ENCODE data around the gene AQP5. TPM values are rescaled to one million over a fixed set of nuclear protein-coding genes. Genes with fewer than 3 reads are reported as not detected.

Gene AQP5
- total RNA-seq (ENCODE audit: insufficient read depth, low replicate concordance), result 7.2 TPM

DNA sequence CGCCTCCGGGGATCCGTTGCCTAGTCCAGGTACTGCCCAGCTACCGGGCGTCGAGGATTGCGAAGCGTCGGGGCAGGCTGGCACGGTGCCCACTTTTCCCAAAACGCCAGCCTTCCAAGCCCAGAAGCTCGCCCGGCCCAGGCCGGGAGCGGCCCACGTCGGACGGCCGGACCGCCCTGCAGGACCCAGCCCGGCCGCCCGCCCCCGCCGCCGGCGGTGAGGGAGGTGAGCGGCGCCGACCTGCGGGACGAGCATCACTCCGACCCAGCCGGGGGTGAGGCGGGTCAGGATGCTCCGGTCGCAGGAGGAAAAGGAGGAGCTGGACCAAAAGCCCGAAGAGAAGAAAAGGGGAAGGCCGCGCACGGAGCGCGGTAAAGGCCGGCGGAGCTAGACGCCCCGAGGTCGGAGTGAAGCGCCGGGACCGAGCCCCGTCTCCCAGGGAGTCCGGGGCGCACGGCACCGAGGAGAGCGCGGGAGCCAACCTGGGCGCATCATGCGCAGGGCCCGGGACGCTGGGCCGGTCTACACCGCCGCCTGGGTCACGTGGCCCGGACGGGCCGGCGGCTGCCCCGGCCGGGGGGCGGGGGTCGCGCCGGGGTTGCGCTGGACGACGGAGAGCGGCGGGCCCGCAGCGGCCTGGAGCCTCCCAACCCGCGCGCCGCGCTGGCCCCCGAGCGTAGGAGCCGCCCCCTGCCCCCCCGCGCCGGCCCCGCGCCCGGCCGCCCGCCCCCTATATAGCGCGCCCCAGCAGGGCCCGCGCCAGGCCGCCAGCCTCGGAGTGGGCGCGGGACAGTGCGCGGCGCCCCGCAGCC is at the start of gene AQP5:
Gene AQP5, plus strand, starts transcription at position 762 of the 812 bp plus-strand sequence. CDS start 146 bp downstream, outside the sequence.
- DNase-seq (ENCODE audit: low spot score), result no peak

DNA sequence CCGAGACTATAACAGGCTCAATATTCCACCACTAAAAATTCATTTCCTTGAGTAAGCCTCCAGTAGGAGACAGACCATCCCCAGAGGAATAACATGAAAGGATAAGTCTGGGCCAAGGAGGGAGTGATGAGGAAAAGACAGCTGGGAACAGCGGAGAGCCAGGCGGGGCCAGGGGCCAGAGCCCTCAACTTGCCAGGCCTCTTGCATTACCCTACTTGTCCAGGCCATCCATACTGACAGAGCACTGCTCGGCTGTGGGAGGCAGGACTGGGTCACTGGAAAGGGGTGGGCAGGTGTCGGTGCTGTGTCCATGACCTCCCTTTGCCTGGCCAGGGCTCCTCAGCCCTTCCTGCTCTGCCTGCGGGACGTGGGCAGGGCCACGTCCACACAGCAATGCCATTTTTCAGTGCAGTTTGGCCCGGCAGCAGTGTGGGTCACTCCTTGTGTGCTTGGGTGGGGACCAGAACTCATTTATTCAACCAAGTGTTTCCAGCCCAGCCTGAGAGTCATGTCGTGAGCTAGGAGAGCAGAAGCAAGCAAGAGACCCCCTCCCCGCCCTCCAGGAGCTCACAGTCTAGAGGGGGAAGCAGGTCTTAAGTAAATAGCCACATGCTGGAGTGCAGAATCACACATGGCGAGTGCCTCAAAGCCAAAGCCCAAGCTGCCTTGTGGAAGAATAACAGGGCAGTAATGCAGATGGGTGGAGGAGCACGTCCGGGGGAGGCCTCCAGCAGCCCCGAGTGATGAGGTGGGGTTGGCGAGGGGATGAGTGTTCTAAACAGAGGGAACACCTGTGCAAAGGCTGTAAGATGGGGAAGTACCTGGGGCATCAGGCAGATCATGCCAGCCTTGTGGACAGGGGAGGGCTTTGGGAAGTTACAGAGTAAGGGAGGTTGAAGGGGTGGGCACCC is 49.1 kb upstream of the AQP5 start:
- DNase-seq (ENCODE audit: low spot score), result no peak

DNA sequence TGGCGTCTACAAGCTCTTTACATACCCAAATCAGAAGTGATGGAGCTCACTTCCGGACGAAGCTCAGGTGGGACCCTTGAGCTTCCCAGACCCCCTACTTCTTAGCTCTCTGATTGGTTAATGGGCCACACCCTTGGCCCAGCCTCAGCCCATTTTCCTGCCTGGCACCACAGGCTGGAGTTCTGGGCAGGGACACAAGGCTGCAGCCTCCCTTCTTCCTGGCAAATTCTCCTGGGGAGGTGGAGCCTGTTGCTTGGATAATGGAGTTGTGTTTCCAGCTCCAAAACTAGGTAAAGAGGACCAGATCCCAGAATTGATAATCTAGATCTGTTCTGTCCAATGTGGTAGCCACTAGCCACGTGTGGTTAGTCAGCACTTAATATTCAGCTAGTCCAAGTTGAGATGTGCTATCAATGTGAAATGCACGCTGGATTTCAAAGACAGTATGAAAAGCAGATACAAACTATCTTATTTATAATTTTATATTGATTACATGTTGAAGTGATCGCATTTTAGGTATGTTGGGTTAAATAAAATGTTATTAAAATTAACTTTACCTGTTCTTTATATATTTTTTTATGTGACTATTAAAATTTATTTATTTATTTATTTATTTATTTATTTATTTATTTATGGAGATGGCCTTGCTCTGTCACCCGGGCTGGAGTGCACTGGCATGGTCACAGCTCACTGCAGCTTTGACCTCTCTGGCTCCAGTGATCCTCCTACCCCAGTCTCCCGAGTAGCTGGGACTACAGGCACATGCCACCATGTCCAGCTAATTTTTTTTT is 45.3 kb upstream of the AQP5 start:
- no peak for DNase-seq (ENCODE audit: low spot score)

DNA sequence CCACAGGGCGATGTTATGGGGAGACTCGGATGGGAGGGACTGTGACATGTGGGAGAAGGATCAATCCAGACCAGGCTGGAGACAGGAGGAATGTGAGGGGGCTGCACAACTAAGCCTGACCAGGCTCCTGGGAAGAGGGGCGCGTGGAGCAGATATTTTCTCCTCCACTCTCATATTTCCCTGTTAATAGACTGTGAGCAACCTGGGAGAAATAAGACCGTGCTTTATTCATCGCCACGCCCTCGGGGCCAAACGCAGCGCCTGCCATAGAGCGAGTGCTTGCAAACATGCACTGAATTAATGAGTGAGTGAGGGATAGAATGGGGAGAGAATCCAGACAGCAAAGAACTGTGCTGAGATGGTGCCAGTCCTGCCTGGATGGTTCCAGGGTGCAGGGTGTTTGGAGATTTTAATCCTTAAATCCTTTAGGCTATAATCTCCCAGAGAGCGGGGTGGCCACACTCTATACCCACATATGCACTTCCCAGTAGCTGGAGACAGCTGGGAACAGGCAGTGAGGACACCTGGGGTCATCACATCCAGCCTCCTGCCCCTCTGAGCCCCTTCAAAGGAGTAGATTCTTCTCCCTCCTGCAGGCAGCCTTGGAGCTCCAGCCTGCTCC is 44.4 kb upstream of the AQP5 start:
- DNase-seq (ENCODE audit: low spot score), result no peak

DNA sequence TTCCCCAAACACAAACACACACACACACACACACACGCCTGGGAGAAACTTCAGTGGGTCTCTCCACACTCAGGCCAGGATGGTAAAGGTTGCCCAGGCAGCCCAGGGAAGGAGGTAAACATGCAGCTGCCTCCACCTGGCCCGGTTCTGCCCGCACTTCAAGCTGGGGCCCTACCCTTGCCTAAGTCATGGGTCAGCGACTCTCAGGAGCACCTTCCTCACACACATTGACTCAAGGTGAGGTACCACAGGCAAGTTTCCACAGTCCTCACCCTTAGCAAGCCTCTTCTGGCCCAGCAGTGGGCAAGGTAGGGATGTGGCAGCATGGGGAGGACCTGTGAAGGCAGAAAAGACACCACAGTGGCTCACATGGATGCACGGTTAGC is 43.9 kb upstream of the AQP5 start:
- no peak for DNase-seq (ENCODE audit: low spot score)

DNA sequence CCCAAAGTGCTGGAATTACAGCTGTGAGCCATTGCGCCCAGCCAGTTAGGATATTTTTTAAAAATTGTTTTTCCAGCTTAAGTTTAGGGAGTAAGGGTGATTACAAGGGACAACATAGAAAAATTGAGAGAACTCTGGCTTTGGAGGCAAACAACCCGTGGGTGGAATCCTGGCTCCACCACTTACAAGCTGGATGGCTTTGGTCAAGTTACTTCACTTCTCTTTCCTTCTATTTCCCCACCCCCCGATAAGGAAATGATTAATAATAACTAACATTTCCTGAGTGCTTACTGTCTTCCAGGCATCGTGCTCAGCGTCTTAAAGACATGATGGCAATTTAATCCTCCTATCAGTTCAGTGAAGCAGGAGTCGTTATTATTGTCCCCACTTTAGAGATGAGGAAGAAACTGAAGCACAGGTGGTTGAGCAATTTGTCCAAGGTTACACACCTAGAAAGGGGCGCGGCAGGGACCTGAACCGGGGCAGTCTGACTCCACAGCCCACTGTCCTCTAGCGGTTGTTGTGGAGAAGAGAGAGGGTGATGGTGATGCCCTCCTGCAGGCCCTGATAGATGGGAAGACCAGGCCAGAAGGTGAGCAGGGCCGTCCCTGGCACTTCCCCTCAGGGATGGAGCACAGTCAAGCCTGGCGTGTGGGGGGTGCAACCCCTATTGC is 41.3 kb upstream of the AQP5 start:
- DNase-seq (ENCODE audit: low spot score), result no peak

DNA sequence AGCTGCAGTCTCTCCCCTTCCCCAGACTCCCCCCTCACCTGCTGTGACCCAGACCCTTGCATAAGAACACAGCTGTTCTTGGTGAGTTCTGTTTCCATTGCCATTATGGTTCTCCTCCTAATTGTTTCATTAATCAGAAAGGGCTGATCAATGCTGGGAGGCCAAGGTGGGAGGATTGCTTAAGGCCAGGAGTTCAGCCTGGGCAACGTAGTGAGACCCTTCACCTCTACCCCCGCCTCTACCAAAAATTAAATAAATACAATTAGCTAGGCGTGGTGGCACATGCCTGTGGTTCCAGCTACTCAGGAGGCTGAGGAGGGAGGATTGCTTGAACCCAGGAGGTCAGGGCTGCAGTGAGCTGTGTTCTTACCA is 40.8 kb upstream of the AQP5 start:
- no peak for DNase-seq (ENCODE audit: low spot score)

DNA sequence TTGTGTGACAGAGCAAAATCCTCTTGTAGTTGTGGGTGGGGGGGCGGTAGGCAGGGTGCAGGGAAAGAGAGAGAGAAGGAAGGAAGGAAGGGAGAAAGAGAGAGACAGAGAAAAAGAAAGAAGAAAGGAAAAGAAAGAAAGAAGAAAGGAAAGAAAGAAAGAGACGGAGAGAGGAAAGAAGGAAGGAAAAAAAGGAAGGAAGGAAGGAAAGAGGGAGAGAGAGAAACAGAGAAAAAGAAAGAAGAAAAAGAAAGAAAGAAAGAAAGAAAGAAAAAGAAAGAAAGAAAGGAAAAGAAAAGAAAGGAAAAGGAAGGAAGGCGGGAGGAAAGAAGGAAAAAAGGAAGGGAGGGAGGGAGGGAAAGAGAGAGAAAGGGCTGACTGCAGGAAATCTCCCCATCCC is 40.4 kb upstream of the AQP5 start:
- no peak for DNase-seq (ENCODE audit: low spot score)

DNA sequence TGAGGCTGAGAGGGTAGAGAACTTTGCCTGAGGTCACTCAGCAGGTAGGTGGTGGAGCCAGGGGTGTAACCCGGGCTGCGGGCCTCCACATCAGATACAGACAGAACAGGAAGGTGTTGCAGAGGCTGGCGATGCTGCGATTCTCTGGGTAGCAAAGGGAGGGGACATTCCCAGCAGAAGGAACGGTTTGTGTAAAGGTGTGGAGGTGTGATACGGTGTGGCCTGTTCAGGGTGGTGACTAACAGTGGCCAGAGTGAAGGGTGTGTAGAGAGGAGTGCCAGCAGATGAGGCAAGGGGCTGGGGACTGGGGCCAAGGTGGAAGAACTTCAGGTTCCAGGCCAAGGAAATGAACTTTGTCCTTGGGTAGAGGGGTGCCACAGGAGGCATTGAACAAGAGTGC is 39.7 kb upstream of the AQP5 start:
- no peak for DNase-seq (ENCODE audit: low spot score)

DNA sequence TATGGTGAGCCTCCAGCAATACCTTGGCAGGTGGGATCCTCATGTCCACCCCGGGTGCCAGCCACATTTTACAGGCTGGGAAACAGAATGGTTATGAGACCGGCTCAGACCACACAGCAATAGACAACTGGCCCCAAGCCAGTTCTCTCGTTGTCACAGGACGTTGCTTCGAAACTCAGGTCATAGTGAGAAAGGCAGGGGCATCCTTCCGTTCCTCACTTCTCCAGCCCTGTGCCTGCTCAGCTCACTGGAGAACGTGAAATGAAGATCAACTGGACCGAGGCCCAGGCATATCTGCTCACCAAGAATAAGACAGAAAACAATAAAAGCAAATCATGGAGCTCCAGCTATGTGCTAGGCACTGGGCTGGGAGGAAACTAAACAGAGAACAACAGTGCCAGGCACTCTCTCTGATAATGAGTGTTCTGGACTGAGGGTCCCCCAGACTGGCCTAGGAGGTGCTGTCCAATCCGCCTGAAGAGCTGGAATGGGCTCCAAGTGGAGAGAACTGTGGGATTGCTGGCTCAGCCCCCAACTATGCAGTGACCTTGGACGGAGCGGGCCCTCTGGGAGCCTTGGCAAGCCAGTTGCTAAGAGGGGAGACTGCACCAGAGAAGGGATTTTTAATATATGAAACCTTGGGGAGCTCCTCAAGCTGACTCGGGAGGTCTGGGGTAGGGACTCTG is 39.2 kb upstream of the AQP5 start:
- DNase-seq (ENCODE audit: low spot score), result no peak

DNA sequence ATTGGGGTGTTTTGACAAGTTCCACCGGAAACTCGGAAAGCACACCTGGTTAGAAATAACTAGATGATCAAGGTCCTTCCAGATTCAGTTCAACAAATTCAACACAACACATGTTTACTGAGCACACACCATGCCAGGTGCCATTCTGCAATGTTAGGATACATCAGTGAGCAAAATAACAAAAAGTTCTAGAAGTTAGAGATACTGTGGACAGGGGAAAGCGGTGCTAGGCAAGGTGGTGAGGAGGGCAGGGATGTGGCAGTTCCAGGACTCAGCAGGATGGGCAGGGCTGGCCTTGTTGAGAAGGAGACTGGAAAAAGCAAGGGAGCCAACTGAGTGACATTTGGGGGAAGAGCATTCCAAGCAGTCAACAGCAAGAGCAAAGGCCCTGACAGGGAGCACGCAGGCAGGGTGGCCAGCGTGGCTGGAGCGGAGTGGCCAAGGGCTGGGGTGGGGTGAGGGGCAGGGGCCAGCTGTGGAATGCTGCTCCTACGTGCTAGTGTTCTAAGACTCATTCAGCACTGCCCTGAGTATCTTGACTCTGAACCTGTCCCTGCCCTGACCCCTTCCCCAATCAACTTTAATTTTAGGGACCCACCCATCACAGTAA is 38.5 kb upstream of the AQP5 start:
- DNase-seq (ENCODE audit: low spot score), result no peak

DNA sequence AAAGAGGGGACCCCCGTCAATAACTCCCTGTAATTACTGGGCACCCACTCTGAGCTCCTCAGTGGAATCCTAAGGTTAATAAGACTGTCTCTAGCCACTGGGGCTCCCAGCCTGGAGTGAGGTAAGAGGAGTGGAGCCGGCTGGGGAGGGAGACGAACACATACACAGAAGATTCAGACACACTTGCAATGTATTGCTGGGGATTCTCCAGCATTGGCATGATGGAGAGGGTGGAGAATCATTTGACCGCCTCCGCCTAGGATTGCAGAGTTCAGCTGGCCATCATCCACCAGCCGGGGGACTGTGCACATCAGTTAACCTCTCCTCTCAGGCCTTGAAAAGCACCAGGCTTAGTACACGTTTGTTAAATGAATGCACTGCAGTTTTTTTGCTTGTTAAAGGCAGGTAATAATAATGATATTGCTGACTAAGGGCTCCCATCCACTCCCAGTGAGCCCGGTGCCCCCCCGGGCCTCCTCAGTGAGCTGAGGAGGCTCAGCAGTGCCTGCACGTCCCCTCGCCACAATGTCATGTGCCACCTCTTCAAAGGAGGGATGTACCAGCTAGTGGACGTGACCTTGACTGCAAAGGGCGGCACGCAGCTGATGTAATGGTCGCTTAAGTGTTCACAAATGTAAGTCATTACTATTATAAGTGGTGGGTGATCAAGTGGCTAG is 37.7 kb upstream of the AQP5 start:
- peak; percentile 41 for DNase-seq (ENCODE audit: low spot score)

DNA sequence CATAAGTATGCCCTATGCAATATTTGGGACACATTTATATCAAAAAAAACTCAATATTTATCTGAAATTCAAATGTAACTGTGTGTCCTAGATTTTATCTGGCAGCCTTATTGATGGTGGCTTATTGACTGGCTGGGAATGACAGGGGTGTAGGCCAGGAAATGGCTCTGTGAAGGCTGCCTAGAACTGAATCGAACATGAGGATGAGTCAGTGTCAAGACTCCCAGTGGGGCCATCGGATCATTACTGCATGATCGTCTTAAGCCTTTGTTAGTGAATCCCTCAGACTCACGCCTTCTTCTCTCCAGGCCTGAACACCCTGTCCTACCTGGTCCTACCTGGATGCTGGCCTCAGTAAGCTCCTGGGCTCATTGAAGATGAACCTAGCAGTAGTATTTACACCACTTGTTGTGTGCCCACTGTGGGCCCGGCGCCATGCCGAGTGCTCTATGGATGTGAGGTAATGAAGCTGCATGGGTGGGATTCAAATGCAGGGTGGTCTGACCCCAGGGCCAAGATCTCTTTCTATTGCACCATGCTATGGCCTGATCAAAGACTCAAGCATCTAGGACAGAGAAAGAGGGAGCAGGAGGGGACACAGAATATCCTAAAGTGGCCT is 36.9 kb upstream of the AQP5 start:
- DNase-seq (ENCODE audit: low spot score), result no peak

DNA sequence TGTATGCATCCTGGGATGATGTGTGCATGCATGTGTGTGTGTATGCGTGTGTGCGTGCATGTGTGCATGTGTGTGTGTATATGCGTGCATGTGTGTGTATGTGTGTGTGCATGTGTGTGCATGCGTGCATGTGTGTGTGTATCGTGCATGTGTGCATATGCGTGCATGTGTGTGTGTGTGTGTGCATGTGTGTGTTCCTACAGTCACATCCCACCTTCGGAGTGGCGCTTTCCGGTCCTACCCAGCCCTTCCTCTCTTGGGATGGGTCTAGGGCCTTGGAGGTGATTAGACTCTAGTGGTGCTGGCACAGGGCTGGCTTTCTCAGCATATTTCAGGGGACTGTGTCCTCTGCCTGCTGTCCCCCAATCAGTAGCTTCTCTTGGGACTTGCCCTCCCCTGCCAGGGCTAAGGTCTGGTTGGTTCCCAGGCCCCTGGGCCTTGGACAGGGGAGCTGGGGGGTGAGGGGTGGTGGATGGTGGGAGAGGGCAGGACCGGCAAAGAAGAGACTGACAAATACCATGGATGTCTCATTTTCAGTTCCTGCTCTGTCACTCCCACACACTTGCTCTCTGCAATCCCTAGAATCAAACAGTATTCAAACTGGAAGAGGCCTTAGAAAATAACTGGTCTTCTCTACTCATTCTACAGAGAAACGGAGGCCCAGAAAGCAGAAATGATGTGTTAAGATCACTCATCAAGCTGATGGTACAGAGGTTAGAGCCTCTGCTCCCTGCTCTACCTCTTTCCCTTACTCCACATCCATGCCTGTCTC is 36.1 kb upstream of the AQP5 start:
- no peak for DNase-seq (ENCODE audit: low spot score)

DNA sequence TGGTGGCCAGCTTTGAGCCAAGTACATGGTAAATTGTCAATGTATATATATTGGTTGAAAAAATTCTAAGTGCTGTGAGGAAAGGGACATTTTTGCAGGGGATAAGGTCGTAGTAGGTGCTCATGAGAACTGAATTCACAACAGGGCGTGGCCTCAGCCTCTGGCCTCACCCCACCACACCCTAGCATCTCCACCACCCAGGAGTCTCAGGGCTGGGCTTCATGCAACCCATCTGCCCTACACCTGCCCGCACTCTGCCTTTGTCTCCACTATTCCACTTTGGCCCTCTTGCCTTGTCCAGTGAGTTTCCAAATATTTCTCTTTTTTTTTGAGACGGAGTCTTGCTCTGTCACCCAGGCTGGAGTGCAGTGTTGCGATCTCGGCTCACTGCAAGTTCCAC is 33.2 kb upstream of the AQP5 start:
- DNase-seq (ENCODE audit: low spot score), result no peak

DNA sequence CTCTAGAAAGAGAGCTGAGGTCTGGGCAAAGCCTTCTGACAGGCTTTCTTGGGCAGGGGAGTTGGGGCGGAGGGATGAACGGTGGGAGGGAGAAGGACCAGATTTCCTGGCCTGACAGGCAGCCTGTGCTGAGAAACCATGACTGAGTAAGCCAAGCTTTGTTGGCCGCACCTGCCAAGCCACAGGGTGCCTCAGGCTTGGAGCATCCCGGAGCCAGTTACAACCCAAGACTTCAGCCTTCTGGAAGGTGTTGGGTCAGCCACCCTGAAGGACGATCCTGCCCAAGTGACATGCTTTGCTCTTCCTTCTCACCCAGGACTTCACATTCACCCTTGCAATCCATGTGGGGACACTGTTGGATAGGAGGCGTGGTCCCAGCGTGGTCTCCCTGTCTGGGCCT is 32.1 kb upstream of the AQP5 start:
- no peak for DNase-seq (ENCODE audit: low spot score)

DNA sequence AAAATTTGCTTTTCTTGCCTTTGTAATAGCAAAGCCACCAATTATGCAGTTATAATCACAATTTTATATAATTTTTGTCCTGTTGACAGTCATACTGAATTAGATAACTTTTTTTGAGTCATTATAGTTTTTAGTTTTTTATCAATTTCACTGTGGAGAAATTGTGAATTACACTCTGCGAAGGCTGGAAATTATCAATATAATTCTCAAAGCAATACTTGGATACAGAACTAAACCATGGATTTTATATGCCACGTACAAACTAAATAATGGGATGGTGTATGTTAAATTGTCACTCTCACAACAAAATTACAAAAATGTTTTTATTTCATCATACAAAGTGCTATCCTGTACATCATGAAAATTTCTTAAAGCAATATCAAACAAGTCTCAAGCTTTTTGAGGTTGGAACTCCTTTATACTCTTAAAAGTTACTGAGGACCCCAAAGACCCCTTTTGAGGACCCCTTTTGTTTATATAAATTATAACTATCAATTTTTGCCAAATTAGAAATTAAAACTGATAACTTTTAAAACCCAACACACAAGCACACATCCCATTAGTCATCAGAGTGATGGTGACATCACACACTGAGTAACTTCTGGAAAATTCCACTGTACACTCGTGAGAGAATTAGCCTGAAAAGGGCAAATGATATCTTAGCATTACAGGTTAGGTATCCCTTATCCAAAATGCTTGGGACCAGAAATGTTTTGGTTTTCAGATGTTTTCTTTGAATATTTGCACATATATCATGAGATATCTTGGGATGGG is 31.0 kb upstream of the AQP5 start:
- no peak for DNase-seq (ENCODE audit: low spot score)

Data from umbilical cord (tissue), 2 donors.